GM12878 (cell line): ENCODE measurements around the gene NOTCH3.

Source experiments
- BCL3 ChIP-seq: IDR thresholded peaks from 2 replicates; pipeline ENCODE4 v1.6.1; 2011; ENCODE audit warnings: borderline replicate concordance, low read depth, mild to moderate bottlenecking, moderate library complexity, low read length; ENCODE audit not compliant: insufficient read depth, poor library complexity, severe bottlenecking
- BRCA1 ChIP-seq: IDR thresholded peaks from 2 replicates; pipeline ENCODE4 v1.6.1; 2011; ENCODE audit warnings: low read depth, low read length, improper control_type of control experiment
- CEBPB ChIP-seq, 2 experiments: fragments of 150-350 bp in 1 of 2; IDR thresholded peaks; 2 replicates each; pipeline ENCODE4 v1.6.1; 2012 to 2014; ENCODE audit warnings: low read depth in 2 of 2, low read length in 2 of 2, borderline replicate concordance in 1 of 2, inconsistent platforms in 1 of 2
- EP300 ChIP-seq, 2 experiments: fragments of 150-350 bp in 1 of 2; IDR thresholded peaks; 2 replicates each; pipeline ENCODE4 v1.6.1; 2011 to 2012; ENCODE audit warnings: low read depth in 2 of 2, low read length in 2 of 2, borderline replicate concordance in 1 of 2, improper control_type of control experiment in 1 of 2, inconsistent platforms in 1 of 2; ENCODE audit not compliant: control insufficient read depth in 1 of 2
- HDGF ChIP-seq: fragments of 450-650 bp; IDR thresholded peaks from 2 replicates; pipeline ENCODE4 v1.6.1; 2016; ENCODE audit warnings: antibody characterized with exemption
- MAX ChIP-seq: IDR thresholded peaks from 2 replicates; pipeline ENCODE4 v1.6.1; 2012; ENCODE audit warnings: low read depth, low read length, improper control_type of control experiment
- POLR2A ChIP-seq: IDR thresholded peaks from 2 replicates; pipeline ENCODE4 v1.6.1; 2011; ENCODE audit warnings: low read depth, mild to moderate bottlenecking, low read length

DNA sequence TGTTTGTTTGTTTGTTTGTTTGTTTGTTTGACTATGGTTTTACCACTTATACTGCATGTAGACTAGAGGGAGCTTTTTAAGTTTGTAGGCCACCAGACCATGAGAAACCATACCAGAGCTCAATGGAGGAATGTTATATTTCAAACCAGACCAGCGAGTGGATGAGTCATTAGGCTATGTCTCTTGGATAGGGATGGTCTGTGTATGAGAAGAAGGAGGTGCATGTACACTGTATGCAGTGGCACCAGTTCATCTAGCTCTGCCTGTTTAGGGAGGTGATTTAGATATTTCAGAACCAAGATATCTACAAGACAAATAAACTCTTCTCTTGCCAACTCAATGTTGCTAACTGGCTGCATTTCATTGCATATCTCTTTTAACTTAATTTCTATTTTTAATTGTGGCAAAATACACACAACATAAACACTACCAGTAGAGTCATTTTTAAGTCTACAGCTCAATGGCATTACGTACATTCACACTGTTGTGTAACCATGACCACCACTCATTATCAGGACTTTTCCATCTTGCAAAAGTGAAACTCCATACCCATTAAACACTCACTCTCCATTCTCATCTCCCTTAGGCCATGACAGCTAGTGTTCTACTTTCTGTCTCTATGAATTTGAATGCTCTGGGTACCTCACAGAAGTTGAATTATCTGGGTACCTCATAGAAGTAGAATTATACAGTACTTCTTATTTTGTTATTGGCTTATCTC, 64.4 kb downstream of the NOTCH3 start:
- TF ChIP-seq MAX = no peak
- no peak for TF ChIP-seq BRCA1
- no peak for TF ChIP-seq POLR2A
- TF ChIP-seq EP300 (IDR thresholded peaks at IDR 0.05; ENCODE audit: borderline replicate concordance in 1 of 2, control insufficient read depth in 1 of 2, low read depth in 2 of 2, low read length in 2 of 2) = no peak
- TF ChIP-seq HDGF = no peak
- TF ChIP-seq CEBPB (IDR thresholded peaks at IDR 0.05; ENCODE audit: borderline replicate concordance in 1 of 2, low read depth in 2 of 2, low read length in 2 of 2) = no peak
- no peak for TF ChIP-seq BCL3
